Right lobe of liver (tissue), 6 donors: ENCODE results near the gene ZNF844. TPM values are rescaled to one million over a fixed set of nuclear protein-coding genes. Genes with fewer than 3 reads are reported as not detected.

ENCODE experiments used
- ATAC-seq, 4 donors: fragments of 200-7000 bp; cut with Tn5 transposase; one replicate each; pipeline ENCODE4 v1.9.1; 2020; ENCODE audit warnings: mild to moderate bottlenecking in 4 of 4, moderate library complexity in 4 of 4
- DNase-seq, 3 donors: peaks; one replicate each; pipeline ENCODE4 v3.0.0-alpha.2; 2020
- H3K27ac ChIP-seq, 3 donors: fragments of 200-600 bp; one replicate each; pipeline ENCODE4 v1.8.0; 2022
- H3K27me3 ChIP-seq, 2 donors: fragments of 200-600 bp; one replicate each; pipeline ENCODE4 v1.8.0; 2022
- H3K36me3 ChIP-seq, 4 donors: fragments of 200-600 bp; sonication (generic) in 1 of 4; one replicate each; pipeline versions ENCODE4 v1.5.1 to v1.8.0; 2017 to 2022; ENCODE audit warnings: control low read depth in 1 of 4
- H3K4me1 ChIP-seq, 4 donors: fragments of 200-600 bp; sonication (generic) in 1 of 4; one replicate each; pipeline versions ENCODE4 v1.5.1 to v1.8.0; 2017 to 2022; ENCODE audit warnings: control low read depth in 1 of 4
- H3K4me3 ChIP-seq, 3 donors: fragments of 200-600 bp; one replicate each; pipeline ENCODE4 v1.8.0; 2022
- H3K9me3 ChIP-seq, 4 donors: fragments of 200-600 bp; sonication (generic) in 1 of 4; one replicate each; pipeline versions ENCODE4 v1.5.1 to v1.8.0; 2017 to 2022; ENCODE audit warnings: control low read depth in 1 of 4
- CTCF ChIP-seq, 4 donors: fragments of 200-600 bp in 3 of 4; fragments of 450-650 bp in 1 of 4; IDR thresholded peaks; one replicate each; pipeline versions ENCODE4 v1.5.1 to v1.8.0; 2016 to 2022; ENCODE audit warnings: antibody characterized with exemption in 4 of 4, mild to moderate bottlenecking in 2 of 4
- POLR2A ChIP-seq: fragments of 450-650 bp; IDR thresholded peaks from one replicate; pipeline ENCODE4 v1.6.1; 2017; ENCODE audit warnings: antibody characterized with exemption, mild to moderate bottlenecking
- WGBS: methylation state at CpG from one replicate; pipeline ENCODE4 v1.1.6; 2018; ENCODE audit warnings: low coverage, low lambda C conversion rate; ENCODE audit not compliant: insufficient coverage; ENCODE audit errors: missing lambda C conversion rate; 5-methylcytosine and 5-hydroxymethylcytosine counted together
- intact Hi-C, 2 donors: fragments of 100-400 bp; cut with DNase I; formaldehyde crosslinking; loops; one replicate each; pipeline versions ENCODE4 v1.11.2 to v1.14.1; 2022
- small RNA-seq, 2 experiments: library from RNA; depleted of rRNA; stranded (forward); fragments of <200 nt; gene quantifications; one replicate each; pipeline ENCODE3, GENCODE V24; 2016
- total RNA-seq, 6 experiments: library from RNA; depleted of rRNA in 2 of 6; stranded (reverse); fragments of >200 nt in 2 of 6; fragmentation: NEBNext Ultra II Directional in 3 of 6; extraction: Animal tissue kit (Norgen Biotek cat#: 25700) in 3 of 6; gene quantifications; one replicate each; pipeline versions ENCODE4 v1.1.0 to v1.2.4, GENCODE V29; 2016 to 2023
- donor health status: DM: no; HTN: yes; CAD: no.
- donor health status: DM: no; HTN: no; CAD: no.
- donor health status: DM: no; HTN: no; CAD: no.
- donor health status: DM: no; HTN: yes; CAD: no.
- donor health status: DM: no; HTN: yes; CAD: no.

The ZNF844 gene
- total RNA-seq, 6 experiments from 2014 or later, result 2.2 to 8.6 (median 3.1) TPM

GRCh38 chr19:12112701-12113100 lies 48.2 kb downstream of the ZNF844 start:
- H3K4me3 ChIP-seq, result no peak overlapping the region
- no peaks in the 10 kb centered on the region for H3K4me1 ChIP-seq
- H3K9me3 ChIP-seq, result peaks cover 0 to 13% (median 2%) of the 10 kb centered on the region in 4 donors
- 67% methylated on average over 8 of the region's 8 CpGs for WGBS
- peaks cover 0 to 2% (median 0%) of the 10 kb centered on the region in 4 donors for H3K36me3 ChIP-seq
- TF ChIP-seq POLR2A, result no peak
- TF ChIP-seq CTCF (IDR thresholded peaks at IDR 0.05), result no peak
- intact Hi-C loops, result no loop called here
- DNase-seq, result no peak
- no peak for ATAC-seq
- H3K27ac ChIP-seq, result no peak overlapping the region
- H3K27me3 ChIP-seq, result no peaks in the 10 kb centered on the region

GRCh38 chr19:12113121-12113520 lies 48.6 kb downstream of the ZNF844 start:
- Histone ChIP-seq H3K27me3 (no peaks in the 10 kb centered on the region), H3K36me3 (peaks cover 0 to 2% (median 0%) of the 10 kb centered on the region in 4 donors), H3K27ac (no peak overlapping the region), H3K4me1 (no peaks in the 10 kb centered on the region), H3K4me3 (no peak overlapping the region), H3K9me3 (peaks cover 0 to 13% (median 2%) of the 10 kb centered on the region in 4 donors)
- intact Hi-C loops, result no loop called here
- DNase-seq (no peak), ATAC-seq (no peak)
- no peak for TF ChIP-seq CTCF (IDR thresholded peaks at IDR 0.05)
- no peak for TF ChIP-seq POLR2A
- 80% methylated on average over 5 of the region's 5 CpGs for WGBS

GRCh38 chr19:12117201-12117970 lies 52.9 kb downstream of the ZNF844 start:
- H3K27ac ChIP-seq, result no peak overlapping the region
- peak in 1 of 4 donors; percentile 17 for ATAC-seq
- H3K27me3 ChIP-seq, result no peaks in the 10 kb centered on the region
- intact Hi-C loops, result no loop called here
- H3K4me1 ChIP-seq, result no peaks in the 10 kb centered on the region
- no peak for TF ChIP-seq POLR2A
- no peak overlapping the region for H3K4me3 ChIP-seq
- no peaks in the 10 kb centered on the region for H3K36me3 ChIP-seq
- 38% methylated on average over 5 of the region's 33 CpGs for WGBS
- H3K9me3 ChIP-seq, result no peaks in the 10 kb centered on the region
- no peak for DNase-seq

- no peak overlapping the region for H3K4me3 ChIP-seq
- H3K9me3 ChIP-seq, result peaks cover 0 to 4% (median 0%) of the 10 kb centered on the region in 4 donors
- no peaks in the 10 kb centered on the region for H3K27me3 ChIP-seq
- ATAC-seq (peak in 3 of 4 donors; percentile 30 to 42 (median 39)), DNase-seq (no peak)
- 25% methylated on average over 2 of the region's 2 CpGs for WGBS
- H3K27ac ChIP-seq, result no peak overlapping the region
- no peaks in the 10 kb centered on the region for H3K4me1 ChIP-seq
- TF ChIP-seq CTCF (IDR thresholded peaks at IDR 0.05) (peak; percentile 33 to 47 (median 44)), POLR2A (no peak)
- no peaks in the 10 kb centered on the region for H3K36me3 ChIP-seq
- intact Hi-C loops, result no loop called here
Observed at GRCh38 chr19:12126707-12127106, 62.2 kb downstream of the ZNF844 start.

Small RNAs within 50 kb of the gene (small RNA-seq; reads per million reads assigned to genes)
- gene RF00019 (0 reads per million in 2 experiments), gene RNA5SP465 (0 reads per million in 2 experiments), gene RNA5SP466 (0 reads per million in 2 experiments), gene RNA5SP467 (0 to 0.10 reads per million in 2 experiments)

Other genes starting within 250 kb of the ZNF844 start
- 1 to 10 TPM in 2 of 6 experiments, under 1 TPM in 4; 0.43 to 1.3 (median 0.66) TPM for gene ZNF439, start 216.0 kb upstream of the ZNF844 start, total RNA-seq
- 1 to 10 TPM; 6.1 to 10.0 (median 9.2) TPM for gene ZNF69, start 176.9 kb upstream of the ZNF844 start, total RNA-seq
- 1 to 10 TPM; 5.1 to 7.6 (median 5.5) TPM for gene ZNF700, start 139.6 kb upstream of the ZNF844 start, total RNA-seq
- gene ZNF763, start 99.7 kb upstream of the ZNF844 start, total RNA-seq, result 1 to 10 TPM in 2 of 6 experiments, under 1 TPM in 4; 0.25 to 2.6 (median 0.70) TPM
- gene ZNF433, start 29.1 kb upstream of the ZNF844 start, total RNA-seq, result 1 to 10 TPM; 1.1 to 7.4 (median 2.5) TPM
- under 1 TPM in 4 of 6 experiments, not detected in 2; 0.29 to 0.32 (median 0.31) TPM for gene ZNF878, start 11.8 kb upstream of the ZNF844 start, total RNA-seq
- 1 to 10 TPM in 5 of 6 experiments, under 1 TPM in 1; 0.98 to 2.7 (median 1.5) TPM for gene ZNF20, start 75.6 kb downstream of the ZNF844 start, total RNA-seq
- gene ZNF625, start 92.0 kb downstream of the ZNF844 start, total RNA-seq, result 1 to 10 TPM in 4 of 6 experiments, under 1 TPM in 2; 0.57 to 1.8 (median 1.4) TPM
- gene ZNF136, start 98.4 kb downstream of the ZNF844 start, total RNA-seq, result 1 to 10 TPM; 1.3 to 3.9 (median 2.2) TPM
- 10 to 100 TPM in 1 of 6 experiments, 1 to 10 TPM in 5; 4.9 to 11.6 (median 6.2) TPM for gene ZNF44, start 230.2 kb downstream of the ZNF844 start, total RNA-seq